GM23338 (cell line): ENCODE data around the gene RALGPS1. TPM values are rescaled to one million over a fixed set of nuclear protein-coding genes. Genes with fewer than 3 reads are reported as not detected.

Experiments used
- ATAC-seq: fragments of 200-7000 bp; cut with Tn5 transposase; 3 replicates; pipeline ENCODE4 v1.9.1; 2020
- DNase-seq: peaks from one replicate; pipeline ENCODE4 v3.0.0-alpha.2; 2015; ENCODE audit warnings: low spot score
- H2AFZ ChIP-seq: fragments of 200-600 bp; sonication (generic); 2 replicates; pipeline ENCODE4 v1.8.0; 2016; ENCODE audit warnings: antibody characterized with exemption, mild to moderate bottlenecking, moderate library complexity
- H3F3A ChIP-seq: fragments of 200-600 bp; sonication (generic); replicated peaks from 2 replicates; pipeline ENCODE4 v1.8.0; 2017; ENCODE audit warnings: antibody characterized with exemption, mixed run types, low read depth
- H3K27ac ChIP-seq: fragments of 200-600 bp; sonication (generic); 2 replicates; pipeline ENCODE4 v1.6.1; 2016; ENCODE audit warnings: low read depth
- H3K27me3 ChIP-seq: fragments of 200-600 bp; sonication (generic); 2 replicates; pipeline ENCODE4 v1.8.0; 2016; ENCODE audit warnings: mild to moderate bottlenecking, mixed run types, moderate library complexity; ENCODE audit not compliant: insufficient read depth
- H3K36me3 ChIP-seq: fragments of 200-600 bp; sonication (generic); 2 replicates; pipeline ENCODE4 v1.8.0; 2016; ENCODE audit warnings: mild to moderate bottlenecking; ENCODE audit not compliant: insufficient read depth
- H3K4me1 ChIP-seq: fragments of 200-600 bp; sonication (generic); 2 replicates; pipeline ENCODE4 v1.8.0; 2016; ENCODE audit warnings: mild to moderate bottlenecking, moderate library complexity; ENCODE audit not compliant: insufficient read depth
- H3K4me2 ChIP-seq: fragments of 200-600 bp; sonication (generic); 2 replicates; pipeline ENCODE4 v1.7.1; 2017; ENCODE audit warnings: mixed run types
- H3K4me3 ChIP-seq: fragments of 200-600 bp; sonication (generic); 2 replicates; pipeline ENCODE4 v1.6.1; 2016; ENCODE audit warnings: mixed run types
- H3K79me2 ChIP-seq: fragments of 200-600 bp; sonication (generic); replicated peaks from 2 replicates; pipeline ENCODE4 v1.8.0; 2017; ENCODE audit warnings: mild to moderate bottlenecking; ENCODE audit not compliant: insufficient read depth
- H3K9me2 ChIP-seq: fragments of 200-600 bp; sonication (generic); 2 replicates; pipeline ENCODE4 v1.8.0; 2017; ENCODE audit not compliant: insufficient read depth
- H4K20me1 ChIP-seq: fragments of 200-600 bp; sonication (generic); replicated peaks from 2 replicates; pipeline ENCODE4 v1.8.0; 2017; ENCODE audit warnings: mild to moderate bottlenecking; ENCODE audit not compliant: insufficient read depth
- H3K27ac Mint-ChIP-seq: 2 replicates; pipeline ENCODE4 v1.8.0; 2020; ENCODE audit warnings: inconsistent platforms, mild to moderate bottlenecking, moderate library complexity, mixed read lengths
- H3K27me3 Mint-ChIP-seq: 3 replicates; pipeline ENCODE4 v1.8.0; 2022; ENCODE audit warnings: low read depth, mild to moderate bottlenecking, moderate library complexity, mixed read lengths, inconsistent platforms; ENCODE audit not compliant: insufficient read depth, poor library complexity
- H3K36me3 Mint-ChIP-seq: 3 replicates; pipeline ENCODE4 v1.8.0; 2021; ENCODE audit warnings: low read depth, mild to moderate bottlenecking, inconsistent platforms, moderate library complexity, mixed read lengths
- H3K4me1 Mint-ChIP-seq: 3 replicates; pipeline ENCODE4 v1.8.0; 2020; ENCODE audit warnings: mild to moderate bottlenecking, inconsistent platforms, mixed read lengths
- H3K4me3 Mint-ChIP-seq: 3 replicates; pipeline ENCODE4 v1.8.0; 2021; ENCODE audit warnings: moderate library complexity, mild to moderate bottlenecking, inconsistent platforms, mixed read lengths
- H3K9me3 Mint-ChIP-seq: 3 replicates; pipeline ENCODE4 v1.8.0; 2020; ENCODE audit warnings: moderate library complexity, mild to moderate bottlenecking, inconsistent platforms, mixed read lengths
- CREB1 ChIP-seq: fragments of 250-450 bp; sonication (Bioruptor Pico); IDR thresholded peaks from 2 replicates; pipeline ENCODE4 v1.5.0; 2020; ENCODE audit warnings: low read depth, mild to moderate bottlenecking, moderate library complexity
- EZH2 ChIP-seq: fragments of 200-600 bp; sonication (generic); IDR thresholded peaks from one replicate; pipeline ENCODE4 v1.8.0; 2017; ENCODE audit warnings: antibody characterized with exemption, mild to moderate bottlenecking, low read depth; ENCODE audit not compliant: unreplicated experiment
- EZH2phosphoT487 ChIP-seq: fragments of 200-600 bp; sonication (generic); IDR thresholded peaks from one replicate; pipeline ENCODE4 v1.8.1; 2018; ENCODE audit warnings: antibody characterized with exemption; ENCODE audit not compliant: unreplicated experiment
- JUNB ChIP-seq: IDR thresholded peaks from one replicate; pipeline ENCODE4 v1.6.1; 2016; ENCODE audit warnings: antibody characterized with exemption; ENCODE audit not compliant: unreplicated experiment
- NANOG ChIP-seq: IDR thresholded peaks from 2 replicates; pipeline ENCODE4 v1.6.1; 2016; ENCODE audit warnings: antibody characterized with exemption, borderline replicate concordance
- POLR2AphosphoS5 ChIP-seq: IDR thresholded peaks from 2 replicates; pipeline ENCODE4 v1.6.1; 2016; ENCODE audit warnings: antibody characterized with exemption, low read depth
- STAT1 ChIP-seq: IDR thresholded peaks from one replicate; pipeline ENCODE4 v1.6.1; 2016; ENCODE audit warnings: antibody characterized with exemption; ENCODE audit not compliant: unreplicated experiment
- ZNF114 ChIP-seq: fragments of 250-450 bp; sonication (Bioruptor Pico); IDR thresholded peaks from 2 replicates; pipeline ENCODE4 v1.5.0; 2020; ENCODE audit warnings: mild to moderate bottlenecking, moderate library complexity
- ZNF331 ChIP-seq: fragments of 250-450 bp; sonication (Bioruptor Pico); IDR thresholded peaks from 2 replicates; pipeline ENCODE4 v1.5.0; 2020; ENCODE audit warnings: low read depth, mild to moderate bottlenecking, moderate library complexity
- polyA plus RNA-seq: library from polyadenylated mRNA; unstranded; fragments of >200 nt; fragmentation: Nextera tagmentation; extraction: Ambion mirVana; gene quantifications from 2 replicates; pipeline ENCODE4 v1.2.1, GENCODE V29; 2016
- total RNA-seq: library from RNA; depleted of rRNA; stranded (reverse); fragments of >200 nt; shearing (Covaris generic); gene quantifications from 2 replicates; pipeline ENCODE4 v1.2.3, GENCODE V29; 2014
- TF ChIP-seq, protein P1 (sequence below): fragments of 250-450 bp; sonication (Bioruptor Pico); IDR thresholded peaks from 2 replicates; pipeline ENCODE4 v1.5.0; 2020; ENCODE audit warnings: mild to moderate bottlenecking, moderate library complexity
- TF ChIP-seq, protein P2 (sequence below), 2 experiments: fragments of 200-600 bp in 1 of 2; sonication (generic) in 1 of 2; conservative IDR thresholded peaks; 2 replicates each; pipeline versions ENCODE4 v1.5.1 to v1.6.1; 2016 to 2017; ENCODE audit warnings: antibody characterized with exemption in 2 of 2, low read depth in 2 of 2, mild to moderate bottlenecking in 2 of 2, moderate library complexity in 1 of 2
- TF ChIP-seq, protein P3 (sequence below): IDR thresholded peaks from one replicate; pipeline ENCODE4 v1.6.1; 2018; ENCODE audit warnings: antibody characterized with exemption; ENCODE audit not compliant: unreplicated experiment
- TF ChIP-seq, protein P4 (sequence below): IDR thresholded peaks from 2 replicates; pipeline ENCODE4 v1.6.1; 2016; ENCODE audit warnings: antibody characterized with exemption

Gene RALGPS1
- total and polyA plus RNA-seq, 2 experiments from 2014 or later = 18.2 to 57.1 TPM

DNA sequence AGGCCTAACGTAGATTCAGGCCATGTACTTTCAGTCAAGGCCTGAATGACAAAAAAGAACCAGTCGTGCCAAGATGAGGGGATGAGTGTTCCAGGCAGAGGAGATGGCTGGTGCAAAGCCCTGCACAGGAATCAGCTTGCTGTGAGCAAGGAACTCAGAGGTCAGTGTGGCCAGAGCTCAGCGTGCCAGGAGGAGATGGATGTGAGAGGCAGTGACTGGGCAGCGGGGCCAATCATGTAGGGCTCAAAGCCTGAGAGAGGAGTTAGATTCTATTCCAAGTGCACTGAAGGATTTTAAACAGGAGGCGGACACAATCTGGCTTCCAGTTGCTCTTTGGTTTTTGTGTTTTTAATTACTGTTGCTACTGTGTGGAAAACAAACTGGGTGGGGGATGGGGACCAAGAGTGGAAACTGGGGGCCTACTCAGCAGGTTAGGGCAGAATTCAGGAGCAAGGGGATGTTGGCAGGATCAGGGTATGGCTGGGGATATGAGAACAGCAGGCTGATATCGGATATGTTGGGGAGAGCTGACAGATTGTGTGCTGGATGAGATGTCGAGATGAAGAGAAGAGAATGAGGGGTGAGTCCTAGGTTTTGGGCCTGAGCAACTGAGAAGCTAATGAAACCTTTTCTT, 143.5 kb downstream of the RALGPS1 start:
- H3K27me3 Mint-ChIP-seq = peaks cover 2% of the 10 kb centered on the region
- Histone ChIP-seq H3K4me2 (no peak overlapping the region), H3F3A (no peaks in the 10 kb centered on the region), H3K4me1 (no peaks in the 10 kb centered on the region), H4K20me1 (0 out of 2 replicates have a peak, but pooled peaks cover 4% of the 10 kb centered on the region), H3K36me3 (no peaks in the 10 kb centered on the region), H2AFZ (no peak overlapping the region), H3K27ac (no peak overlapping the region), H3K9me2 (no peaks in the 10 kb centered on the region), H3K79me2 (no peaks in the 10 kb centered on the region), H3K4me3 (no peak overlapping the region), H3K27me3 (no peaks in the 10 kb centered on the region)
- H3K4me1 Mint-ChIP-seq = peaks cover 9% of the 10 kb centered on the region
- DNase-seq = no peak
- peak; percentile 57 for ATAC-seq
- H3K27ac Mint-ChIP-seq = peak overlapping the region; percentile 28; the same call in 1 of the 2 replicates
- H3K36me3 Mint-ChIP-seq = no peaks in the 10 kb centered on the region; the same call in 2 of the 3 replicates
- H3K4me3 Mint-ChIP-seq = no peak overlapping the region
- H3K9me3 Mint-ChIP-seq = no peaks in the 10 kb centered on the region
- TF ChIP-seq JUNB (no peak), EZH2phosphoT487 (no peak), NANOG (no peak), POLR2AphosphoS5 (no peak), STAT1 (no peak), ZNF114 (CRISPR knock-in tag) (no peak), ZNF331 (CRISPR knock-in tag) (no peak), CREB1 (CRISPR knock-in tag) (no peak), EZH2 (no peak)
- TF ChIP-seq, protein P1, sequence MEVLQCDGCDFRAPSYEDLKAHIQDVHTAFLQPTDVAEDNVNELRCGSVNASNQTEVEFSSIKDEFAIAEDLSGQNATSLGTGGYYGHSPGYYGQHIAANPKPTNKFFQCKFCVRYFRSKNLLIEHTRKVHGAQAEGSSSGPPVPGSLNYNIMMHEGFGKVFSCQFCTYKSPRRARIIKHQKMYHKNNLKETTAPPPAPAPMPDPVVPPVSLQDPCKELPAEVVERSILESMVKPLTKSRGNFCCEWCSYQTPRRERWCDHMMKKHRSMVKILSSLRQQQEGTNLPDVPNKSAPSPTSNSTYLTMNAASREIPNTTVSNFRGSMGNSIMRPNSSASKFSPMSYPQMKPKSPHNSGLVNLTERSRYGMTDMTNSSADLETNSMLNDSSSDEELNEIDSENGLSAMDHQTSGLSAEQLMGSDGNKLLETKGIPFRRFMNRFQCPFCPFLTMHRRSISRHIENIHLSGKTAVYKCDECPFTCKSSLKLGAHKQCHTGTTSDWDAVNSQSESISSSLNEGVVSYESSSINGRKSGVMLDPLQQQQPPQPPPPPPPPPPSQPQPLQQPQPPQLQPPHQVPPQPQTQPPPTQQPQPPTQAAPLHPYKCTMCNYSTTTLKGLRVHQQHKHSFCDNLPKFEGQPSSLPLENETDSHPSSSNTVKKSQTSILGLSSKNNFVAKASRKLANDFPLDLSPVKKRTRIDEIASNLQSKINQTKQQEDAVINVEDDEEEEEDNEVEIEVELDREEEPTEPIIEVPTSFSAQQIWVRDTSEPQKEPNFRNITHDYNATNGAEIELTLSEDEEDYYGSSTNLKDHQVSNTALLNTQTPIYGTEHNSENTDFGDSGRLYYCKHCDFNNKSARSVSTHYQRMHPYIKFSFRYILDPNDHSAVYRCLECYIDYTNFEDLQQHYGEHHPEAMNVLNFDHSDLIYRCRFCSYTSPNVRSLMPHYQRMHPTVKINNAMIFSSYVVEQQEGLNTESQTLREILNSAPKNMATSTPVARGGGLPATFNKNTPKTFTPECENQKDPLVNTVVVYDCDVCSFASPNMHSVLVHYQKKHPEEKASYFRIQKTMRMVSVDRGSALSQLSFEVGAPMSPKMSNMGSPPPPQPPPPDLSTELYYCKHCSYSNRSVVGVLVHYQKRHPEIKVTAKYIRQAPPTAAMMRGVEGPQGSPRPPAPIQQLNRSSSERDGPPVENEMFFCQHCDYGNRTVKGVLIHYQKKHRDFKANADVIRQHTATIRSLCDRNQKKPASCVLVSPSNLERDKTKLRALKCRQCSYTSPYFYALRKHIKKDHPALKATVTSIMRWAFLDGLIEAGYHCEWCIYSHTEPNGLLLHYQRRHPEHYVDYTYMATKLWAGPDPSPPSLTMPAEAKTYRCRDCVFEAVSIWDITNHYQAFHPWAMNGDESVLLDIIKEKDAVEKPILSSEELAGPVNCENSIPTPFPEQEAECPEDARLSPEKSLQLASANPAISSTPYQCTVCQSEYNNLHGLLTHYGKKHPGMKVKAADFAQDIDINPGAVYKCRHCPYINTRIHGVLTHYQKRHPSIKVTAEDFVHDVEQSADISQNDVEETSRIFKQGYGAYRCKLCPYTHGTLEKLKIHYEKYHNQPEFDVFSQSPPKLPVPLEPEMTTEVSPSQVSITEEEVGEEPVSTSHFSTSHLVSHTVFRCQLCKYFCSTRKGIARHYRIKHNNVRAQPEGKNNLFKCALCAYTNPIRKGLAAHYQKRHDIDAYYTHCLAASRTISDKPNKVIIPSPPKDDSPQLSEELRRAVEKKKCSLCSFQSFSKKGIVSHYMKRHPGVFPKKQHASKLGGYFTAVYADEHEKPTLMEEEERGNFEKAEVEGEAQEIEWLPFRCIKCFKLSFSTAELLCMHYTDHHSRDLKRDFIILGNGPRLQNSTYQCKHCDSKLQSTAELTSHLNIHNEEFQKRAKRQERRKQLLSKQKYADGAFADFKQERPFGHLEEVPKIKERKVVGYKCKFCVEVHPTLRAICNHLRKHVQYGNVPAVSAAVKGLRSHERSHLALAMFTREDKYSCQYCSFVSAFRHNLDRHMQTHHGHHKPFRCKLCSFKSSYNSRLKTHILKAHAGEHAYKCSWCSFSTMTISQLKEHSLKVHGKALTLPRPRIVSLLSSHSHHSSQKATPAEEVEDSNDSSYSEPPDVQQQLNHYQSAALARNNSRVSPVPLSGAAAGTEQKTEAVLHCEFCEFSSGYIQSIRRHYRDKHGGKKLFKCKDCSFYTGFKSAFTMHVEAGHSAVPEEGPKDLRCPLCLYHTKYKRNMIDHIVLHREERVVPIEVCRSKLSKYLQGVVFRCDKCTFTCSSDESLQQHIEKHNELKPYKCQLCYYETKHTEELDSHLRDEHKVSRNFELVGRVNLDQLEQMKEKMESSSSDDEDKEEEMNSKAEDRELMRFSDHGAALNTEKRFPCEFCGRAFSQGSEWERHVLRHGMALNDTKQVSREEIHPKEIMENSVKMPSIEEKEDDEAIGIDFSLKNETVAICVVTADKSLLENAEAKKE (CRISPR knock-in tag) = no peak
- TF ChIP-seq, protein P2, sequence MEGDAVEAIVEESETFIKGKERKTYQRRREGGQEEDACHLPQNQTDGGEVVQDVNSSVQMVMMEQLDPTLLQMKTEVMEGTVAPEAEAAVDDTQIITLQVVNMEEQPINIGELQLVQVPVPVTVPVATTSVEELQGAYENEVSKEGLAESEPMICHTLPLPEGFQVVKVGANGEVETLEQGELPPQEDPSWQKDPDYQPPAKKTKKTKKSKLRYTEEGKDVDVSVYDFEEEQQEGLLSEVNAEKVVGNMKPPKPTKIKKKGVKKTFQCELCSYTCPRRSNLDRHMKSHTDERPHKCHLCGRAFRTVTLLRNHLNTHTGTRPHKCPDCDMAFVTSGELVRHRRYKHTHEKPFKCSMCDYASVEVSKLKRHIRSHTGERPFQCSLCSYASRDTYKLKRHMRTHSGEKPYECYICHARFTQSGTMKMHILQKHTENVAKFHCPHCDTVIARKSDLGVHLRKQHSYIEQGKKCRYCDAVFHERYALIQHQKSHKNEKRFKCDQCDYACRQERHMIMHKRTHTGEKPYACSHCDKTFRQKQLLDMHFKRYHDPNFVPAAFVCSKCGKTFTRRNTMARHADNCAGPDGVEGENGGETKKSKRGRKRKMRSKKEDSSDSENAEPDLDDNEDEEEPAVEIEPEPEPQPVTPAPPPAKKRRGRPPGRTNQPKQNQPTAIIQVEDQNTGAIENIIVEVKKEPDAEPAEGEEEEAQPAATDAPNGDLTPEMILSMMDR (conservative IDR thresholded peaks at IDR 0.05; ENCODE audit: low read depth in 2 of 2) = no peak
- TF ChIP-seq, protein P3, sequence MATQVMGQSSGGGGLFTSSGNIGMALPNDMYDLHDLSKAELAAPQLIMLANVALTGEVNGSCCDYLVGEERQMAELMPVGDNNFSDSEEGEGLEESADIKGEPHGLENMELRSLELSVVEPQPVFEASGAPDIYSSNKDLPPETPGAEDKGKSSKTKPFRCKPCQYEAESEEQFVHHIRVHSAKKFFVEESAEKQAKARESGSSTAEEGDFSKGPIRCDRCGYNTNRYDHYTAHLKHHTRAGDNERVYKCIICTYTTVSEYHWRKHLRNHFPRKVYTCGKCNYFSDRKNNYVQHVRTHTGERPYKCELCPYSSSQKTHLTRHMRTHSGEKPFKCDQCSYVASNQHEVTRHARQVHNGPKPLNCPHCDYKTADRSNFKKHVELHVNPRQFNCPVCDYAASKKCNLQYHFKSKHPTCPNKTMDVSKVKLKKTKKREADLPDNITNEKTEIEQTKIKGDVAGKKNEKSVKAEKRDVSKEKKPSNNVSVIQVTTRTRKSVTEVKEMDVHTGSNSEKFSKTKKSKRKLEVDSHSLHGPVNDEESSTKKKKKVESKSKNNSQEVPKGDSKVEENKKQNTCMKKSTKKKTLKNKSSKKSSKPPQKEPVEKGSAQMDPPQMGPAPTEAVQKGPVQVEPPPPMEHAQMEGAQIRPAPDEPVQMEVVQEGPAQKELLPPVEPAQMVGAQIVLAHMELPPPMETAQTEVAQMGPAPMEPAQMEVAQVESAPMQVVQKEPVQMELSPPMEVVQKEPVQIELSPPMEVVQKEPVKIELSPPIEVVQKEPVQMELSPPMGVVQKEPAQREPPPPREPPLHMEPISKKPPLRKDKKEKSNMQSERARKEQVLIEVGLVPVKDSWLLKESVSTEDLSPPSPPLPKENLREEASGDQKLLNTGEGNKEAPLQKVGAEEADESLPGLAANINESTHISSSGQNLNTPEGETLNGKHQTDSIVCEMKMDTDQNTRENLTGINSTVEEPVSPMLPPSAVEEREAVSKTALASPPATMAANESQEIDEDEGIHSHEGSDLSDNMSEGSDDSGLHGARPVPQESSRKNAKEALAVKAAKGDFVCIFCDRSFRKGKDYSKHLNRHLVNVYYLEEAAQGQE = no peak
- TF ChIP-seq, protein P4, sequence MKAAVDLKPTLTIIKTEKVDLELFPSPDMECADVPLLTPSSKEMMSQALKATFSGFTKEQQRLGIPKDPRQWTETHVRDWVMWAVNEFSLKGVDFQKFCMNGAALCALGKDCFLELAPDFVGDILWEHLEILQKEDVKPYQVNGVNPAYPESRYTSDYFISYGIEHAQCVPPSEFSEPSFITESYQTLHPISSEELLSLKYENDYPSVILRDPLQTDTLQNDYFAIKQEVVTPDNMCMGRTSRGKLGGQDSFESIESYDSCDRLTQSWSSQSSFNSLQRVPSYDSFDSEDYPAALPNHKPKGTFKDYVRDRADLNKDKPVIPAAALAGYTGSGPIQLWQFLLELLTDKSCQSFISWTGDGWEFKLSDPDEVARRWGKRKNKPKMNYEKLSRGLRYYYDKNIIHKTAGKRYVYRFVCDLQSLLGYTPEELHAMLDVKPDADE = no peak
